ENCODE measurements around the gene SNRNP48. TPM values are rescaled to one million over a fixed set of nuclear protein-coding genes. Genes with fewer than 3 reads are reported as not detected.

The SNRNP48 gene
- total RNA-seq, 2 donors from 2014 or later: 13.9 to 19.5 TPM

- 99 to 100% methylated on average over 1 to 2 of the region's 2 CpGs for WGBS, 2 experiments (ENCODE audit: insufficient coverage in 1 of 2, insufficient read length in 1 of 2)
- DNase-seq: no peak
- Mint-ChIP-seq H3K36me3 (ENCODE audit: low read depth) (peaks cover 59% of the 10 kb centered on the region), H3K9me3 (no peaks in the 10 kb centered on the region), H3K27me3 (ENCODE audit: insufficient read depth) (no peaks in the 10 kb centered on the region), H3K4me1 (peaks cover 30% of the 10 kb centered on the region), H3K4me3 (no peak overlapping the region), H3K27ac (no peak overlapping the region)
- Histone ChIP-seq H3K4me3 (ENCODE audit: low read length) (no peak overlapping the region), H3K9ac (ENCODE audit: extremely low read depth, low read length, poor library complexity, severe bottlenecking) (no peak overlapping the region), H3K27me3 (ENCODE audit: control insufficient read depth, insufficient read depth, low read length, poor library complexity, severe bottlenecking) (no peaks in the 10 kb centered on the region), H3K9me3 (ENCODE audit: control insufficient read depth, low read length) (no peaks in the 10 kb centered on the region), H3K27ac (ENCODE audit: low read depth, low read length) (no peak overlapping the region), H3K36me3 (ENCODE audit: control insufficient read depth, insufficient read depth, low read length) (peaks cover 66% of the 10 kb centered on the region), H3K4me1 (ENCODE audit: control insufficient read depth, insufficient read depth, low read length) (peaks cover 10% of the 10 kb centered on the region)
- TF ChIP-seq CTCF (conservative IDR thresholded peaks at IDR 0.05): no peak
These were observed 32.3 kb upstream of the SNRNP48 start for GRCh38 chr6:7557652-7558051.

- H3K36me3 Mint-ChIP-seq (ENCODE audit: low read depth): peaks cover 69% of the 10 kb centered on the region
- Histone ChIP-seq H3K9ac (ENCODE audit: extremely low read depth, low read length, poor library complexity, severe bottlenecking) (no peak overlapping the region), H3K9me3 (ENCODE audit: control insufficient read depth, low read length) (no peaks in the 10 kb centered on the region), H3K4me1 (ENCODE audit: control insufficient read depth, insufficient read depth, low read length) (peaks cover 13% of the 10 kb centered on the region), H3K27me3 (ENCODE audit: control insufficient read depth, insufficient read depth, low read length, poor library complexity, severe bottlenecking) (no peaks in the 10 kb centered on the region), H3K4me3 (ENCODE audit: low read length) (no peak overlapping the region), H3K36me3 (ENCODE audit: control insufficient read depth, insufficient read depth, low read length) (peaks cover 76% of the 10 kb centered on the region), H3K27ac (ENCODE audit: low read depth, low read length) (no peak overlapping the region)
- 90 to 94% methylated on average over 2 to 4 of the region's 4 CpGs for WGBS, 2 experiments (ENCODE audit: insufficient coverage in 1 of 2, insufficient read length in 1 of 2)
- no peak for TF ChIP-seq CTCF (conservative IDR thresholded peaks at IDR 0.05)
- H3K9me3 Mint-ChIP-seq: no peaks in the 10 kb centered on the region
- no peak overlapping the region for H3K27ac Mint-ChIP-seq
- peaks cover 28% of the 10 kb centered on the region for H3K4me1 Mint-ChIP-seq
- no peaks in the 10 kb centered on the region for H3K27me3 Mint-ChIP-seq (ENCODE audit: insufficient read depth)
- no peak for DNase-seq
- H3K4me3 Mint-ChIP-seq: no peak overlapping the region
These were observed 31.2 kb upstream of the SNRNP48 start for GRCh38 chr6:7558781-7559180.

GRCh38 chr6:7559196-7559595, 30.8 kb upstream of the SNRNP48 start:
- Mint-ChIP-seq H3K4me3 (no peak overlapping the region), H3K27ac (no peak overlapping the region), H3K36me3 (ENCODE audit: low read depth) (peaks cover 74% of the 10 kb centered on the region), H3K9me3 (no peaks in the 10 kb centered on the region), H3K4me1 (peaks cover 25% of the 10 kb centered on the region), H3K27me3 (ENCODE audit: insufficient read depth) (no peaks in the 10 kb centered on the region)
- no peaks in the 10 kb centered on the region for H3K9me3 ChIP-seq (ENCODE audit: control insufficient read depth, low read length)
- H3K9ac ChIP-seq (ENCODE audit: extremely low read depth, low read length, poor library complexity, severe bottlenecking): no peak overlapping the region
- H3K4me3 ChIP-seq (ENCODE audit: low read length): no peak overlapping the region
- H3K4me1 ChIP-seq (ENCODE audit: control insufficient read depth, insufficient read depth, low read length): peaks cover 13% of the 10 kb centered on the region
- no peaks in the 10 kb centered on the region for H3K27me3 ChIP-seq (ENCODE audit: control insufficient read depth, insufficient read depth, low read length, poor library complexity, severe bottlenecking)
- no peak overlapping the region for H3K27ac ChIP-seq (ENCODE audit: low read depth, low read length)
- H3K36me3 ChIP-seq (ENCODE audit: control insufficient read depth, insufficient read depth, low read length): peaks cover 80% of the 10 kb centered on the region
- TF ChIP-seq CTCF (conservative IDR thresholded peaks at IDR 0.05): no peak
- WGBS, 2 experiments (ENCODE audit: insufficient coverage in 1 of 2, insufficient read length in 1 of 2): 94 to 96% methylated on average over 5 to 6 of the region's 6 CpGs
- DNase-seq: no peak
